Ishikawa (cell line): ENCODE results near the gene HSD17B1.

ENCODE experiments used
- CEBPB ChIP-seq: IDR thresholded peaks from 2 replicates; pipeline ENCODE4 v1.6.1; 2012
- CREB1 ChIP-seq: IDR thresholded peaks from 2 replicates; pipeline ENCODE4 v1.6.1; 2012; ENCODE audit warnings: low read depth
- EGR1 ChIP-seq: IDR thresholded peaks from 2 replicates; pipeline ENCODE4 v1.6.1; 2012
- EP300 ChIP-seq: IDR thresholded peaks from 2 replicates; pipeline ENCODE4 v1.6.1; 2012; ENCODE audit warnings: borderline replicate concordance
- FOXM1 ChIP-seq: IDR thresholded peaks from 2 replicates; pipeline ENCODE4 v1.6.1; 2012; ENCODE audit warnings: low read depth, borderline replicate concordance
- NFIC ChIP-seq: IDR thresholded peaks from 2 replicates; pipeline ENCODE4 v1.6.1; 2012
- RAD21 ChIP-seq: IDR thresholded peaks from 2 replicates; pipeline ENCODE4 v1.6.1; 2012; ENCODE audit warnings: low read depth
- TAF1 ChIP-seq: IDR thresholded peaks from 2 replicates; pipeline ENCODE4 v1.6.1; 2012; ENCODE audit warnings: low read depth, mild to moderate bottlenecking
- TCF12 ChIP-seq: IDR thresholded peaks from 2 replicates; pipeline ENCODE4 v1.6.1; 2012; ENCODE audit warnings: low read depth
- TEAD4 ChIP-seq: IDR thresholded peaks from 2 replicates; pipeline ENCODE4 v1.6.1; 2012
- YY1 ChIP-seq: IDR thresholded peaks from 2 replicates; pipeline ENCODE4 v1.6.1; 2012; ENCODE audit warnings: low read depth
- ZBTB7A ChIP-seq: IDR thresholded peaks from 2 replicates; pipeline ENCODE4 v1.6.1; 2012; ENCODE audit warnings: low read depth
- TF ChIP-seq, protein P1 (sequence below): IDR thresholded peaks from 2 replicates; pipeline ENCODE4 v1.6.1; 2012
- TF ChIP-seq, protein P2 (sequence below): IDR thresholded peaks from 2 replicates; pipeline ENCODE4 v1.6.1; 2012
- TF ChIP-seq, protein P3 (sequence below): IDR thresholded peaks from 2 replicates; pipeline ENCODE4 v1.6.1; 2012; ENCODE audit warnings: low read depth, mild to moderate bottlenecking

Gene HSD17B1

DNA sequence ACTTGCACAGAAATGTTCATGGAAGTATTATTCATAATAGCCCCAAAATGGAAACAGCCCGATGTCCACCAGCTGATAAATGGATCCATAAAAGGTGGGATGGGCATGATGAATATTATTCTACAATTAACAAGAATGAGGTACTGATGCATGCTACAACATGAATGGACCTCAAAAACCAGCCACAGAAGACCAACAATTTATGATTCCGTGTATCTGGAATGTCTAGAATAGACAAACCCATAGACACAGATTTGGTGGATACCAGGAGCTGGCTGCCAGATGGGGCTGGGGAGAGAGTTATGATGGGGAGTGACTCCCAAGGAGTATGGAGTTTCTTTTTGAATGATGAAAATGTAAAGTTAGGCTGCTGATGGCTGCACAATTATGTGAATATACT is 27.5 kb upstream of the HSD17B1 start:
- TF ChIP-seq, protein P1, sequence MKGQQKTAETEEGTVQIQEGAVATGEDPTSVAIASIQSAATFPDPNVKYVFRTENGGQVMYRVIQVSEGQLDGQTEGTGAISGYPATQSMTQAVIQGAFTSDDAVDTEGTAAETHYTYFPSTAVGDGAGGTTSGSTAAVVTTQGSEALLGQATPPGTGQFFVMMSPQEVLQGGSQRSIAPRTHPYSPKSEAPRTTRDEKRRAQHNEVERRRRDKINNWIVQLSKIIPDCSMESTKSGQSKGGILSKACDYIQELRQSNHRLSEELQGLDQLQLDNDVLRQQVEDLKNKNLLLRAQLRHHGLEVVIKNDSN: no peak
- TF ChIP-seq TAF1 (no peak), CREB1 (no peak), FOXM1 (no peak), ZBTB7A (no peak), CEBPB (no peak), EGR1 (no peak), EP300 (no peak), RAD21 (no peak), YY1 (no peak)

DNA sequence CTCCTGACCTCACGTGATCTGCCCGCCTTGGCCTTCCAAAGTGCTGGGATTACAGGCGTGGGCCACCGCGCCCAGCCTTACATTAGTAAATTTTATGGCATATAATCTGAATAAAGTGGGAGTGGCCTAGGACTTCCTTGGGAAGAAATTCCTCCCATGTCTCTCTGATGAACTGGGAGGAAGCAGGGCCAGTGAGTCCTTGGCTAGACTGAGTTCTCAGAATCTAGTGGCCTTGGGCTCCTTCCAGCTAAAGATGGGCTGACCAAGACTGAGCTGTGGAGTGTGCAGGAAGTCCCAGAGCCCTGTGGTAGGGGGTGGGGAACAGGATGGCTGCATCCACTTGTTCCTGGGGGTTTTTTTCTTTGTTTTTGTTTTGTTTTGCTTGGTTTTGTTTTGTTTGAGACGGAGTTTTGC is 26.7 kb upstream of the HSD17B1 start:
- TF ChIP-seq RAD21: no peak
- TF ChIP-seq, protein P2, sequence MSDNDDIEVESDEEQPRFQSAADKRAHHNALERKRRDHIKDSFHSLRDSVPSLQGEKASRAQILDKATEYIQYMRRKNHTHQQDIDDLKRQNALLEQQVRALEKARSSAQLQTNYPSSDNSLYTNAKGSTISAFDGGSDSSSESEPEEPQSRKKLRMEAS: no peak
- TF ChIP-seq NFIC: no peak
- no peak for TF ChIP-seq CEBPB
- no peak for TF ChIP-seq TEAD4

DNA sequence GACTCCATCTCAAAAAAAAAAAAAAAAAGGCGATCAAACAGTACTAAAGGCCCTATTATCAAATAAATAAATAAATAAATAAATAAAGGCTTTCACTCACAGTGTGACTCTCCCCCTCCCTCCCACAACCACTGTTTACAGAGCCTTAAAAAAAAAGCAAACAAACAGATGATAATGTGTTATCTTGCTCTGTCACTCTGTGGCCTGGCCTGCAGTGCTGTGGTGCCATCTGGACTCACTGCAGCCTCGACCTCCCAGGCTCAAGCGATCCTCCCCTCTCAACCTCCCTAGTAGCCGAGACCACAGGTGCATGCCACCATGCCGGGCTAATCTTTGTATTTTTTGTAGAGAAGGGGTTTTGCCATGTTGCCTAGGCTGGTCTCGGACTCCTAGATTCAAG is 24.8 kb upstream of the HSD17B1 start:
- TF ChIP-seq TCF12: no peak
- TF ChIP-seq TEAD4: no peak
- TF ChIP-seq, protein P3, sequence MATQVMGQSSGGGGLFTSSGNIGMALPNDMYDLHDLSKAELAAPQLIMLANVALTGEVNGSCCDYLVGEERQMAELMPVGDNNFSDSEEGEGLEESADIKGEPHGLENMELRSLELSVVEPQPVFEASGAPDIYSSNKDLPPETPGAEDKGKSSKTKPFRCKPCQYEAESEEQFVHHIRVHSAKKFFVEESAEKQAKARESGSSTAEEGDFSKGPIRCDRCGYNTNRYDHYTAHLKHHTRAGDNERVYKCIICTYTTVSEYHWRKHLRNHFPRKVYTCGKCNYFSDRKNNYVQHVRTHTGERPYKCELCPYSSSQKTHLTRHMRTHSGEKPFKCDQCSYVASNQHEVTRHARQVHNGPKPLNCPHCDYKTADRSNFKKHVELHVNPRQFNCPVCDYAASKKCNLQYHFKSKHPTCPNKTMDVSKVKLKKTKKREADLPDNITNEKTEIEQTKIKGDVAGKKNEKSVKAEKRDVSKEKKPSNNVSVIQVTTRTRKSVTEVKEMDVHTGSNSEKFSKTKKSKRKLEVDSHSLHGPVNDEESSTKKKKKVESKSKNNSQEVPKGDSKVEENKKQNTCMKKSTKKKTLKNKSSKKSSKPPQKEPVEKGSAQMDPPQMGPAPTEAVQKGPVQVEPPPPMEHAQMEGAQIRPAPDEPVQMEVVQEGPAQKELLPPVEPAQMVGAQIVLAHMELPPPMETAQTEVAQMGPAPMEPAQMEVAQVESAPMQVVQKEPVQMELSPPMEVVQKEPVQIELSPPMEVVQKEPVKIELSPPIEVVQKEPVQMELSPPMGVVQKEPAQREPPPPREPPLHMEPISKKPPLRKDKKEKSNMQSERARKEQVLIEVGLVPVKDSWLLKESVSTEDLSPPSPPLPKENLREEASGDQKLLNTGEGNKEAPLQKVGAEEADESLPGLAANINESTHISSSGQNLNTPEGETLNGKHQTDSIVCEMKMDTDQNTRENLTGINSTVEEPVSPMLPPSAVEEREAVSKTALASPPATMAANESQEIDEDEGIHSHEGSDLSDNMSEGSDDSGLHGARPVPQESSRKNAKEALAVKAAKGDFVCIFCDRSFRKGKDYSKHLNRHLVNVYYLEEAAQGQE: no peak
- TF ChIP-seq EGR1: no peak
- TF ChIP-seq NFIC: no peak
- TF ChIP-seq, protein P2: no peak
- TF ChIP-seq, protein P1: no peak
- TF ChIP-seq CREB1: no peak
- TF ChIP-seq CEBPB: no peak
- no peak for TF ChIP-seq RAD21

DNA sequence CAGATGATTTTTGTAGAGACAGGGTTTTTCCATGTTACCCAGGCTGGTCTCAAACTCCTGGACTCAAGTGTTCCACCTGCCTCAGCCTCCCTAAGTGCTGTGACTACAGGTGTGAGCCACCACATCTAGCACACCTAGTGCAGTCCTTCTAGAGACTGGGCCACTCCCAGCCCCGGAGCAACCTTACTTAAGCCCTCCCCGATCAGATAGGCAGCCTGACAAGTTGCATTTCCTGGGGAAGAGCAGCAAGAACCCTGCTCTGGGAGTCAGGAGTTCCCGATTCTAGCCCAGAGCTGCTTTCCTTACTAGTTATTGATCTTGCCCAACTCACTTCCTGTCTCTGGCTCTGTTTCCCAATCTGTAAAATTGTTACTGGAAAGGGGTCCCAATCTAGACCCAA is 23.7 kb upstream of the HSD17B1 start:
- no peak for TF ChIP-seq CEBPB
- no peak for TF ChIP-seq TCF12
- TF ChIP-seq, protein P3: no peak
- no peak for TF ChIP-seq RAD21
- TF ChIP-seq NFIC: no peak
- no peak for TF ChIP-seq CREB1
- TF ChIP-seq EGR1: no peak
- TF ChIP-seq, protein P1: no peak
- no peak for TF ChIP-seq TAF1
- TF ChIP-seq EP300: no peak
- no peak for TF ChIP-seq ZBTB7A
- TF ChIP-seq, protein P2: no peak
- TF ChIP-seq TEAD4: no peak

DNA sequence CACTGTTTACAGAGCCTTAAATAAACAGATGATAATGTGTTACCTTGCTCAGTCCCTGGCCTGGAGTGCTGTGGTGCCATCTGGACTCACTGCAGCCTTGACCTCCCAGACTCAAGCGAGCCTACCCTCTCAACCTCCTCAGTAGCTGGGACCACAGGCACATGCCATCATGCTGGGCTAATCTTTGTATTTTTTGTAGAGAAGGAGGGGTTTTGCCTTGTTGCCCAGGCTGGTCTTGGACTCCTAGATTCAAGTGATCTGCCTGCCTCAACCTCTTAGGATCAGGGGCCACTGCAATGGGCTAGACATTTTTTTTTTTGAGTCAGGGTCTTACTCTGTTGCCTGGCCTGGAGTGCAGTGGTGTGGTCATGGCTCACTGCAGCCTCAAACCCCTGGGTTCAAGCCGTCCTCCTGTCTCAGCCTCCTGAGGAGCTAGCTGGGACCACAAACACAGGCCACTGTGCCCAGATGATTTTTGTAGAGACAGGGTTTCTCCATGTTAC is 21.7 kb upstream of the HSD17B1 start:
- no peak for TF ChIP-seq TCF12
- no peak for TF ChIP-seq TAF1
